PC-3 (cell line): ENCODE results near the gene AHDC1.

Source experiments
- EZH2 ChIP-seq: fragments of 300-600 bp; sonication (generic); IDR thresholded peaks from one replicate; pipeline ENCODE4 v1.6.1; 2017; ENCODE audit warnings: antibody characterized with exemption, mild to moderate bottlenecking, low read length; ENCODE audit not compliant: unreplicated experiment
- TF ChIP-seq, protein P1 (sequence below): fragments of 300-600 bp; sonication (generic); conservative IDR thresholded peaks from 2 replicates; pipeline ENCODE4 v1.5.1; 2017; ENCODE audit warnings: antibody characterized with exemption, low read depth, mild to moderate bottlenecking, low read length

DNA sequence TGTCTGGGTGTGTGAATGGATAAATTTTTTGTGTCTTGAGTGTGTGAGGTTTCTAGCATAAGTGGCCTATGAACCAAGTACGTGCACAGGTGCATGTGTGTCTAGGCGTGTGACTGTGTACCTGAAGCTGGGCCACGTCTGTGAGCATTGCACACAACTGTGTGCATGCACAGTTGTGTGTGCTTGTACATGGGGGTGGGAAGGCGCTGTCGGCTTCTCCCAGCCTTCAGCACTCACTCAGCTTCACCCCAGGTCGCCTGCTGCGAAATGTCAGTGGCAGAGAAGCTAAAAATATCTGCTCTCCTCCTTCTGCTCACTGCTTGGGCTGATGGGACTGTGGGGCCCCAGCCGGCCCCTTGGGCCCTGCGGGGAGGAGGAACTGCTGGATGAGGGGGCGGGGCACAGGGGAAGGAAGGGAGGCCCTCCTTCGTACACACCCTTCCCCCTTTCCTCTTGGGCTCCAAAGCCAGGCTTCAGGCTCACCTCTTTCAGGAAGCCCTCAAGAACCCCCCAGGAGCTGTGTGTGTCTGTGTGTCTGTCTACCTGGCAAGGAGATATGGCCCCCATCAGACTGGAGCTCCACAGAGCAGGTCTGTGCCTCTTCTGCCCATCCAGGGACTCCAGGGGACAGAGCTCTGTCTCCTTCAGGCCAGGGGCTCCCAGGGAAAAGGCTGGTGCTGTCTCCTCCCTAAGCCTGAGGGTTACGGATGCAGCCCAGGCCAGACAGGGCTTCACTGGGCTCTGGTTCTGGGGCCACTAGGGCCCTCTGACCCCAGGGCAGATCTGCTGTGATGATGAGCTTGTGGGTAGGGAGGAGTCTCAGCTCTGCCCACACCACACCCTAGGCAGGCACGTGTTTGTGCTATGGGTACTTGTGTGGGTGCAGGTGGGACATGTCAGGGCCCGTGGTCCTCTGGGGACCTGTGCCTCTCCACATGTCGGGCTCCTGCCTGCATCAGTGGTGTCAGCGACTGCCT lies 78.4 kb downstream of the AHDC1 start:
- TF ChIP-seq, protein P1, sequence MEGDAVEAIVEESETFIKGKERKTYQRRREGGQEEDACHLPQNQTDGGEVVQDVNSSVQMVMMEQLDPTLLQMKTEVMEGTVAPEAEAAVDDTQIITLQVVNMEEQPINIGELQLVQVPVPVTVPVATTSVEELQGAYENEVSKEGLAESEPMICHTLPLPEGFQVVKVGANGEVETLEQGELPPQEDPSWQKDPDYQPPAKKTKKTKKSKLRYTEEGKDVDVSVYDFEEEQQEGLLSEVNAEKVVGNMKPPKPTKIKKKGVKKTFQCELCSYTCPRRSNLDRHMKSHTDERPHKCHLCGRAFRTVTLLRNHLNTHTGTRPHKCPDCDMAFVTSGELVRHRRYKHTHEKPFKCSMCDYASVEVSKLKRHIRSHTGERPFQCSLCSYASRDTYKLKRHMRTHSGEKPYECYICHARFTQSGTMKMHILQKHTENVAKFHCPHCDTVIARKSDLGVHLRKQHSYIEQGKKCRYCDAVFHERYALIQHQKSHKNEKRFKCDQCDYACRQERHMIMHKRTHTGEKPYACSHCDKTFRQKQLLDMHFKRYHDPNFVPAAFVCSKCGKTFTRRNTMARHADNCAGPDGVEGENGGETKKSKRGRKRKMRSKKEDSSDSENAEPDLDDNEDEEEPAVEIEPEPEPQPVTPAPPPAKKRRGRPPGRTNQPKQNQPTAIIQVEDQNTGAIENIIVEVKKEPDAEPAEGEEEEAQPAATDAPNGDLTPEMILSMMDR = no peak
- TF ChIP-seq EZH2 = no peak
